ENCODE results near the gene HPS1. TPM values are rescaled to one million over a fixed set of nuclear protein-coding genes. Genes with fewer than 3 reads are reported as not detected.

The HPS1 gene
- total RNA-seq, 1 experiment from 2014 or later: 19.1 TPM

DNA sequence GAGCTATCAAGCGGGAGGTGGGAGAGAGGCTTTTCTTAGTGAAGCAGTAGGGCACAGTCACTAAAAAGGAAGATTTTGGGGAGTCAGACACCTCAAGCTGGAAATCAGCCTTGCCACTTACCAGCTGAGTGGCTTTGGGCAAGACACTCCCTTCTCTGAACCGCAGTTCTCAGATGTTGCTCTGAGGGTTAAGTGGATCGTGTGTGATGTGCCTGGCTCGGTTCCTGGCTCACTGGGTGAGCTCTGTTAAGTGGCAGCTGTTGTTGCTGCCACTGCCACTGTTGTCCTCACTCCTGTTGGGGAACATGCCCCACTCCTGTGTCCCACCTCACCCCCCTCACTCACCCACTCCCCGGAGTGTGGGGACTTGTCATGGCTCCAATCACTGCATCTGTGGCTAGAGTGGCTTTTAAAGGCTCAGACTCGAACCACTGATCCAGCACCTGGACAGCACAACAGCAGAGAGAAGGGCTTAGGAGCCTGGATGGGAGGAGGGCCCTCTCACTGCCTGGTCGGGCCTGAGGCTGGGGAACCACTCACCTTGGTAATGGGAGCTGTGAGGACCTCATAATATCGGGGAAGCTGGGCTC, 51.8 kb downstream of the HPS1 start:
- H3K27ac ChIP-seq (ENCODE audit: low read length): no peak overlapping the region
- no peak overlapping the region for H3K9ac ChIP-seq (ENCODE audit: low read length)
- H3K27me3 ChIP-seq (ENCODE audit: low read length): no peaks in the 10 kb centered on the region
- no peaks in the 10 kb centered on the region for H3K36me3 ChIP-seq (ENCODE audit: low read depth, low read length)
- no peaks in the 10 kb centered on the region for H3K9me3 ChIP-seq (ENCODE audit: low read length)
- H3K4me1 ChIP-seq (ENCODE audit: insufficient read depth, low read length): no peaks in the 10 kb centered on the region
- no peak for DNase-seq
- H3K79me2 ChIP-seq (ENCODE audit: low read length): no peaks in the 10 kb centered on the region
- BruUV-seq (replicated peaks): no TSS peak
- H3F3A ChIP-seq (ENCODE audit: low read length, unreplicated experiment): no peaks in the 10 kb centered on the region
- H4K20me1 ChIP-seq (ENCODE audit: low read length): no peaks in the 10 kb centered on the region
- no peak for ATAC-seq
- POLR2A ChIA-PET (ENCODE audit: unreplicated experiment): interaction anchor here (0.6 kb wide), 1 partner anchor 261 kb away, joined by 3 read pairs; no protein-coding TSS in a partner anchor
- no peaks in the 10 kb centered on the region for H3K9me2 ChIP-seq (replicated peaks; ENCODE audit: low read length)
- TF ChIP-seq, protein P1, sequence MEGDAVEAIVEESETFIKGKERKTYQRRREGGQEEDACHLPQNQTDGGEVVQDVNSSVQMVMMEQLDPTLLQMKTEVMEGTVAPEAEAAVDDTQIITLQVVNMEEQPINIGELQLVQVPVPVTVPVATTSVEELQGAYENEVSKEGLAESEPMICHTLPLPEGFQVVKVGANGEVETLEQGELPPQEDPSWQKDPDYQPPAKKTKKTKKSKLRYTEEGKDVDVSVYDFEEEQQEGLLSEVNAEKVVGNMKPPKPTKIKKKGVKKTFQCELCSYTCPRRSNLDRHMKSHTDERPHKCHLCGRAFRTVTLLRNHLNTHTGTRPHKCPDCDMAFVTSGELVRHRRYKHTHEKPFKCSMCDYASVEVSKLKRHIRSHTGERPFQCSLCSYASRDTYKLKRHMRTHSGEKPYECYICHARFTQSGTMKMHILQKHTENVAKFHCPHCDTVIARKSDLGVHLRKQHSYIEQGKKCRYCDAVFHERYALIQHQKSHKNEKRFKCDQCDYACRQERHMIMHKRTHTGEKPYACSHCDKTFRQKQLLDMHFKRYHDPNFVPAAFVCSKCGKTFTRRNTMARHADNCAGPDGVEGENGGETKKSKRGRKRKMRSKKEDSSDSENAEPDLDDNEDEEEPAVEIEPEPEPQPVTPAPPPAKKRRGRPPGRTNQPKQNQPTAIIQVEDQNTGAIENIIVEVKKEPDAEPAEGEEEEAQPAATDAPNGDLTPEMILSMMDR (conservative IDR thresholded peaks at IDR 0.05; ENCODE audit: low read depth, low read length): no peak
- TF ChIP-seq EZH2phosphoT487 (IDR thresholded peaks at IDR 0.05; ENCODE audit: borderline replicate concordance, low read length) (no peak), EZH2 (IDR thresholded peaks at IDR 0.05; ENCODE audit: low read length, unreplicated experiment) (no peak)
- H3K4me3 ChIP-seq (ENCODE audit: low read length): no peak overlapping the region
- H2AFZ ChIP-seq (ENCODE audit: low read length): no peak overlapping the region
- intact Hi-C loops (cut with micrococcal nuclease): no loop called here
- no peak overlapping the region for H3K4me2 ChIP-seq (ENCODE audit: low read length)
- CTCF ChIA-PET: no interaction called here

DNA sequence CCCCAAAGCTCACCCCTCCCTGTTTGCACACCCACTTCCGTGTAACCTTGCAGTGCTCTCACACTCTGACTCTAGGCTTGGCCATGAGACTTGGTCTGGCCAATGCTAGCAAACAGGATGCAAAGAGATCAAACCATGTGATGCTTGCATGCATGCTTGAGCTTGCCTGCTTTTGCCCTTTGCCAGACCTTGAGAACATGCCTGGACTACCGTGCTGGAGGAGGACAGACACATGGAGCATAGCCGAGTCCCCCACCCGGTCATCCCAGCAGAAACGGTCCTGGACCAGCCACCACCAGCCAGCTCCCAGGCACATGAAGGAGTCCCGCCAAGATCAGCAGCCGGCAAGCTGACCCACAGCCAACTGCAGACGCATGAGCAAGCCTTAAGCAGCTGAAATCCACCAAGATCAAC, 55.1 kb downstream of the HPS1 start:
- TF ChIP-seq EZH2phosphoT487 (IDR thresholded peaks at IDR 0.05; ENCODE audit: borderline replicate concordance, low read length): no peak
- TF ChIP-seq, protein P1 (conservative IDR thresholded peaks at IDR 0.05; ENCODE audit: low read depth, low read length): no peak
- no peak for TF ChIP-seq EZH2 (IDR thresholded peaks at IDR 0.05; ENCODE audit: low read length, unreplicated experiment)
- Histone ChIP-seq H3K9ac (ENCODE audit: low read length) (no peak overlapping the region), H3K36me3 (ENCODE audit: low read depth, low read length) (no peaks in the 10 kb centered on the region), H3K4me2 (ENCODE audit: low read length) (no peak overlapping the region), H3K27me3 (ENCODE audit: low read length) (no peaks in the 10 kb centered on the region), H3K9me2 (replicated peaks; ENCODE audit: low read length) (no peaks in the 10 kb centered on the region), H3K9me3 (ENCODE audit: low read length) (no peaks in the 10 kb centered on the region), H3K27ac (ENCODE audit: low read length) (no peak overlapping the region), H3F3A (ENCODE audit: low read length, unreplicated experiment) (no peaks in the 10 kb centered on the region), H4K20me1 (ENCODE audit: low read length) (no peaks in the 10 kb centered on the region), H3K4me1 (ENCODE audit: insufficient read depth, low read length) (no peaks in the 10 kb centered on the region), H3K79me2 (ENCODE audit: low read length) (no peaks in the 10 kb centered on the region), H2AFZ (ENCODE audit: low read length) (no peak overlapping the region), H3K4me3 (ENCODE audit: low read length) (no peak overlapping the region)
- ATAC-seq: no peak
- BruUV-seq (replicated peaks): no TSS peak
- ChIA-PET POLR2A (ENCODE audit: unreplicated experiment) (interaction anchor here (0.6 kb wide), 1 partner anchor 13 kb away, joined by 3 read pairs; no protein-coding TSS in a partner anchor), CTCF (no interaction called here)
- intact Hi-C loops (cut with micrococcal nuclease): no loop called here
- no peak for DNase-seq

DNA sequence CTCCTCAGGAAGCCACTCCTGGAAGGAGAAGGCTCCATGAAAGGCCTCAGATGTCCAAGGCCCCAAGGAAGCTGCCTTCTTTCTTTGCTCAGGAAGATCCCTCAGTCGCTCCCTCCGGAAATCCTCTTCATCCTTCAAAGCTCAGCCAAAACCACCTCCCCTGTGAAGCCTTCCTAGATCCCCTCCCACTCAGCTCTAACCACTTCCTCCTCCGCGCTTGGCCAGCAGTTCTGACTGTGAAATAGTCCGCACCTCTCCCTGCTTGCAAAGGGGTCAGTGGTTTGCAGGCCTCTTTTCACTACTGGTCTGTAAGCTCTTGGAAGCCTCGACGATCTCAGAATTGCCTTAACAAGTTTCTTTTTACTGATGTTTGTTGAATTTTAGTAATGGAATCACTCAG, 55.7 kb downstream of the HPS1 start:
- POLR2A ChIA-PET (ENCODE audit: unreplicated experiment): interaction anchor here (0.6 kb wide), 1 partner anchor 13 kb away, joined by 3 read pairs; no protein-coding TSS in a partner anchor
- CTCF ChIA-PET: no interaction called here
- intact Hi-C loops (cut with micrococcal nuclease): no loop called here

More for the DNA sequence above, 55.7 kb downstream of the HPS1 start:
- Histone ChIP-seq H3K4me3 (ENCODE audit: low read length) (no peak overlapping the region), H3K9me2 (replicated peaks; ENCODE audit: low read length) (no peaks in the 10 kb centered on the region), H4K20me1 (ENCODE audit: low read length) (no peaks in the 10 kb centered on the region), H3K4me1 (ENCODE audit: insufficient read depth, low read length) (no peaks in the 10 kb centered on the region), H3K27me3 (ENCODE audit: low read length) (no peaks in the 10 kb centered on the region), H3K9me3 (ENCODE audit: low read length) (no peaks in the 10 kb centered on the region), H3K4me2 (ENCODE audit: low read length) (no peak overlapping the region), H3K9ac (ENCODE audit: low read length) (no peak overlapping the region), H3F3A (ENCODE audit: low read length, unreplicated experiment) (no peaks in the 10 kb centered on the region), H3K27ac (ENCODE audit: low read length) (no peak overlapping the region), H2AFZ (ENCODE audit: low read length) (no peak overlapping the region), H3K79me2 (ENCODE audit: low read length) (no peaks in the 10 kb centered on the region), H3K36me3 (ENCODE audit: low read depth, low read length) (no peaks in the 10 kb centered on the region)
- no TSS peak for BruUV-seq (replicated peaks)
- TF ChIP-seq EZH2phosphoT487 (IDR thresholded peaks at IDR 0.05; ENCODE audit: borderline replicate concordance, low read length): no peak
- ATAC-seq (no peak), DNase-seq (no peak)
